GM23248 (cell line): ENCODE results near the gene ZG16. TPM values are rescaled to one million over a fixed set of nuclear protein-coding genes. Genes with fewer than 3 reads are reported as not detected.
"Not testable (repeated sequence)": the region's sequence is repeated elsewhere in the genome, so short reads cannot be mapped to it uniquely, and the experiment has no call there.

Source experiments
- DNase-seq: peaks from one replicate; pipeline ENCODE4 v3.0.0-alpha.2; 2015
- H2AFZ ChIP-seq: fragments of 200-600 bp; sonication (generic); 2 replicates; pipeline ENCODE4 v1.6.1; 2016; ENCODE audit warnings: antibody characterized with exemption
- H3F3A ChIP-seq: fragments of 200-600 bp; sonication (generic); 2 replicates; pipeline ENCODE4 v1.6.1; 2016; ENCODE audit warnings: mild to moderate bottlenecking, antibody characterized with exemption, mixed run types; ENCODE audit not compliant: insufficient read depth
- H3K27ac ChIP-seq: fragments of 200-600 bp; sonication (generic); 2 replicates; pipeline ENCODE4 v1.5.1; 2016; ENCODE audit warnings: mild to moderate bottlenecking
- H3K27me3 ChIP-seq: fragments of 200-600 bp; sonication (generic); replicated peaks from 2 replicates; pipeline ENCODE4 v1.6.1; 2016; ENCODE audit warnings: mild to moderate bottlenecking; ENCODE audit not compliant: insufficient read depth
- H3K36me3 ChIP-seq: fragments of 200-600 bp; sonication (generic); 2 replicates; pipeline ENCODE4 v1.6.1; 2016; ENCODE audit warnings: low read depth, mild to moderate bottlenecking
- H3K4me1 ChIP-seq: fragments of 200-600 bp; sonication (generic); 2 replicates; pipeline ENCODE4 v1.6.1; 2016; ENCODE audit warnings: mild to moderate bottlenecking; ENCODE audit not compliant: insufficient read depth
- H3K4me2 ChIP-seq: fragments of 200-600 bp; sonication (generic); one replicate; pipeline ENCODE4 v1.6.1; 2016; ENCODE audit warnings: mild to moderate bottlenecking; ENCODE audit not compliant: unreplicated experiment
- H3K4me3 ChIP-seq: fragments of 200-600 bp; sonication (generic); 2 replicates; pipeline ENCODE4 v1.5.1; 2016; ENCODE audit warnings: mild to moderate bottlenecking
- H3K79me2 ChIP-seq: fragments of 200-600 bp; sonication (generic); 2 replicates; pipeline ENCODE4 v1.6.1; 2016; ENCODE audit warnings: mild to moderate bottlenecking; ENCODE audit not compliant: insufficient read depth
- H3K9ac ChIP-seq: fragments of 200-600 bp; sonication (generic); 2 replicates; pipeline ENCODE4 v1.6.1; 2016; ENCODE audit warnings: mild to moderate bottlenecking
- H3K9me2 ChIP-seq: fragments of 200-600 bp; sonication (generic); 2 replicates; pipeline ENCODE4 v1.6.1; 2016; ENCODE audit warnings: mixed run types, mild to moderate bottlenecking, moderate library complexity; ENCODE audit not compliant: insufficient read depth
- H3K9me3 ChIP-seq: fragments of 200-600 bp; sonication (generic); one replicate; pipeline ENCODE4 v1.6.1; 2017; ENCODE audit warnings: low read depth
- H4K20me1 ChIP-seq: fragments of 200-600 bp; sonication (generic); 2 replicates; pipeline ENCODE4 v1.6.0; 2016; ENCODE audit not compliant: insufficient read depth
- EZH2 ChIP-seq: fragments of 200-600 bp; sonication (generic); IDR thresholded peaks from 2 replicates; pipeline ENCODE4 v1.6.1; 2018; ENCODE audit warnings: antibody characterized with exemption, mild to moderate bottlenecking; ENCODE audit not compliant: insufficient read depth, poor library complexity, severe bottlenecking
- EZH2phosphoT487 ChIP-seq: fragments of 200-600 bp; sonication (generic); IDR thresholded peaks from 2 replicates; pipeline ENCODE4 v1.6.1; 2018; ENCODE audit warnings: antibody characterized with exemption, moderate library complexity, mild to moderate bottlenecking, low read depth; ENCODE audit not compliant: insufficient read depth
- WGBS, 2 experiments: methylation state at CpG; one replicate each; pipeline ENCODE4 v1.1.6; 2015 to 2017; ENCODE audit warnings: low lambda C conversion rate in 2 of 2, low coverage in 1 of 2; ENCODE audit errors: missing lambda C conversion rate in 2 of 2; 5-methylcytosine and 5-hydroxymethylcytosine counted together
- in situ Hi-C: fragments of 300-500 bp; cut with MboI; formaldehyde crosslinking; loops from 2 replicates; pipeline ENCODE4 v1.15.0; 2020
- polyA plus RNA-seq: library from polyadenylated mRNA; unstranded; fragments of >200 nt; fragmentation: Nextera tagmentation; extraction: Ambion mirVana; gene quantifications from 2 replicates; pipeline ENCODE4 v1.2.1, GENCODE V29; 2016
- total RNA-seq: library from RNA; depleted of rRNA; stranded (reverse); fragments of >200 nt; shearing (Covaris generic); gene quantifications from 2 replicates; pipeline ENCODE4 v1.2.3, GENCODE V29; 2014

The ZG16 gene
- total and polyA plus RNA-seq, 2 experiments from 2014 or later, result not detected

- WGBS, 2 experiments, result 72 to 75% methylated on average over 16 of the region's 16 CpGs
- Histone ChIP-seq H3K79me2 (no peaks in the 10 kb centered on the region), H3K36me3 (no peaks in the 10 kb centered on the region), H3K9me3 (no peaks in the 10 kb centered on the region), H3K4me3 (no peak overlapping the region), H3K9ac (no peak overlapping the region), H4K20me1 (no peaks in the 10 kb centered on the region), H3K27ac (no peak overlapping the region), H3F3A (no peaks in the 10 kb centered on the region), H3K4me2 (no peak overlapping the region), H2AFZ (no peak overlapping the region), H3K4me1 (no peaks in the 10 kb centered on the region), H3K9me2 (no peaks in the 10 kb centered on the region), H3K27me3 (peaks cover 8% of the 10 kb centered on the region; the same call in 1 of the 2 replicates)
- TF ChIP-seq EZH2 (no peak), EZH2phosphoT487 (no peak)
- DNase-seq, result no peak
- in situ Hi-C loops, result no loop called here
These were observed 32.8 kb upstream of the ZG16 start for GRCh38 chr16:29745121-29745852.

GRCh38 chr16:29745853-29746345 is 32.2 kb upstream of the ZG16 start, which contains the start of gene C16orf54:
TSS of gene C16orf54 (minus strand) at chr16:29745990. CDS start at chr16:29744951, 1,039 bp downstream.
- H3K79me2 ChIP-seq, result no peaks in the 10 kb centered on the region

DNA sequence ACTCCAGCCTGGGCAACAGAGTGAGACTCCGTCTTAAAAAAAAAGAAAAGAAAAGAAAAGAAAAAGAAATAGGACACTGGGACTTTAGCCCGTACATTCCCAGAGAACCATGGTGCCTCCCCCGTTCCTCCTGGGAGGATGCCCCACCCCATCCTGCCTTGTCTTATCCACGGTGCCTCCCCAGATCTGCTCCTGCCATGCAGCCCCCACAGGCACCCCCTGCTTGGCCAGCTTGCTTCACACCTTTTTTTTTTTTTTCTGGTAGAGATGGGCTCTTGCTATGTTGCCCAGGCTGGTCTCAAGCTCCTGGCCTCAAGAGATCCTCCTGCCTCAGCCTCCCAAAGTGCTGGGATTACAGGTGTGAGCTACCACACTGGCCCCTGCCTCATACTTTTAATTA is 31.5 kb upstream of the ZG16 start:
- 13 to 40% methylated on average over 3 to 4 of the region's 4 CpGs for WGBS, 2 experiments
- H3K4me3 ChIP-seq, H3K9me2 ChIP-seq, H3F3A ChIP-seq, H3K79me2 ChIP-seq, H3K4me2 ChIP-seq, H3K9me3 ChIP-seq, H2AFZ ChIP-seq, H3K27me3 ChIP-seq, H3K9ac ChIP-seq, H3K36me3 ChIP-seq, in situ Hi-C loops, H3K4me1 ChIP-seq, H3K27ac ChIP-seq, DNase-seq, H4K20me1 ChIP-seq: not testable (repeated sequence)

More at GRCh38 chr16:29745853-29746345, 32.2 kb upstream of the ZG16 start, which contains the start of gene C16orf54:
- Histone ChIP-seq H3K9me2 (no peaks in the 10 kb centered on the region), H3K9me3 (no peaks in the 10 kb centered on the region), H3K4me2 (no peak within 1 kb of the TSS), H3K36me3 (no peaks in the 10 kb centered on the region), H3K4me3 (no peak within 1 kb of the TSS), H3K27ac (no peak within 1 kb of the TSS), H4K20me1 (no peaks in the 10 kb centered on the region), H3K27me3 (peaks cover 8% of the 10 kb centered on the region; the same call in 1 of the 2 replicates), H3K4me1 (no peaks in the 10 kb centered on the region), H3K9ac (no peak within 1 kb of the TSS), H2AFZ (no peak within 1 kb of the TSS), H3F3A (no peaks in the 10 kb centered on the region)
- WGBS, 2 experiments, result 78 to 80% methylated on average over 12 of the region's 12 CpGs
- TF ChIP-seq EZH2phosphoT487, result no peak
- TF ChIP-seq EZH2, result no peak
- DNase-seq, result no peak
- in situ Hi-C loops, result no loop called here

GRCh38 chr16:29747947-29748759 is 29.9 kb upstream of the ZG16 start:
- H3K9me3 ChIP-seq, result no peaks in the 10 kb centered on the region
- no peak overlapping the region for H3K4me3 ChIP-seq
- no peaks in the 10 kb centered on the region for H3F3A ChIP-seq
- no peak overlapping the region for H3K4me2 ChIP-seq
- no peaks in the 10 kb centered on the region for H3K9me2 ChIP-seq
- TF ChIP-seq EZH2, result no peak
- no peak for TF ChIP-seq EZH2phosphoT487
- H3K27ac ChIP-seq, result no peak overlapping the region
- H3K79me2 ChIP-seq, result no peaks in the 10 kb centered on the region
- H2AFZ ChIP-seq, result no peak overlapping the region
- H3K4me1 ChIP-seq, result no peaks in the 10 kb centered on the region
- no peak for DNase-seq
- WGBS, 2 experiments, result 88 to 92% methylated on average over 29 of the region's 30 CpGs
- no peaks in the 10 kb centered on the region for H4K20me1 ChIP-seq
- no peaks in the 10 kb centered on the region for H3K36me3 ChIP-seq
- H3K9ac ChIP-seq, result no peak overlapping the region
- in situ Hi-C loops, result no loop called here
- peaks cover 7% of the 10 kb centered on the region; the same call in 1 of the 2 replicates for H3K27me3 ChIP-seq

GRCh38 chr16:29748760-29749149 is 29.3 kb upstream of the ZG16 start:
- H3K27me3 ChIP-seq, H3K4me3 ChIP-seq, in situ Hi-C loops, H4K20me1 ChIP-seq, H3K36me3 ChIP-seq, DNase-seq, H3K9me3 ChIP-seq, H3K4me1 ChIP-seq, H3K79me2 ChIP-seq, H3K9me2 ChIP-seq, H3K4me2 ChIP-seq, H3F3A ChIP-seq, H3K9ac ChIP-seq, H2AFZ ChIP-seq, H3K27ac ChIP-seq: not testable (repeated sequence)
- 31 to 47% methylated on average over 4 of the region's 4 CpGs for WGBS, 2 experiments
